Endothelial cell of umbilical vein (primary cell): ENCODE results near the gene ITM2B.

ENCODE experiments used
- CTCF ChIP-seq, 2 donors: IDR thresholded peaks; 1 replicate in 1 of 2; 2 replicates in 1 of 2; pipeline ENCODE4 v1.5.1; 2011; ENCODE audit warnings: low read length in 2 of 2, mild to moderate bottlenecking in 2 of 2, moderate library complexity in 2 of 2, control low read depth in 1 of 2, inconsistent platforms in 1 of 2, low read depth in 1 of 2; ENCODE audit not compliant: insufficient read depth in 1 of 2; ENCODE audit errors: extremely low read depth in 1 of 2
- EZH2 ChIP-seq: IDR thresholded peaks from 2 replicates; pipeline ENCODE4 v1.6.1; 2012; ENCODE audit warnings: borderline replicate concordance, low read depth, mild to moderate bottlenecking, moderate library complexity, low read length, inconsistent platforms; ENCODE audit not compliant: severe bottlenecking
- GATA2 ChIP-seq: IDR thresholded peaks from 2 replicates; pipeline ENCODE4 v1.7.0; 2011; ENCODE audit warnings: low read depth, mild to moderate bottlenecking, moderate library complexity, mixed read lengths, low read length; ENCODE audit not compliant: insufficient read length, insufficient read depth
- JUN ChIP-seq: IDR thresholded peaks from 2 replicates; pipeline ENCODE4 v1.6.1; 2011; ENCODE audit warnings: borderline replicate concordance, low read depth; ENCODE audit not compliant: insufficient read length, insufficient read depth
- MYC ChIP-seq: IDR thresholded peaks from one replicate; pipeline ENCODE4 v1.6.1; 2011; ENCODE audit warnings: mild to moderate bottlenecking, low read depth, low read length
- POLR2A ChIP-seq: IDR thresholded peaks from 2 replicates; pipeline ENCODE4 v1.6.1; 2012; ENCODE audit warnings: low read depth, mild to moderate bottlenecking, control low read depth, low read length
- POLR2AphosphoS5 ChIP-seq: IDR thresholded peaks from 2 replicates; pipeline ENCODE4 v1.6.1; 2012; ENCODE audit warnings: low read depth, mild to moderate bottlenecking, control low read depth, low read length, moderate library complexity; ENCODE audit not compliant: insufficient read depth
- TF ChIP-seq, protein P1 (sequence below): IDR thresholded peaks from 2 replicates; pipeline ENCODE4 v1.6.1; 2011; ENCODE audit not compliant: insufficient read depth, insufficient read length

DNA sequence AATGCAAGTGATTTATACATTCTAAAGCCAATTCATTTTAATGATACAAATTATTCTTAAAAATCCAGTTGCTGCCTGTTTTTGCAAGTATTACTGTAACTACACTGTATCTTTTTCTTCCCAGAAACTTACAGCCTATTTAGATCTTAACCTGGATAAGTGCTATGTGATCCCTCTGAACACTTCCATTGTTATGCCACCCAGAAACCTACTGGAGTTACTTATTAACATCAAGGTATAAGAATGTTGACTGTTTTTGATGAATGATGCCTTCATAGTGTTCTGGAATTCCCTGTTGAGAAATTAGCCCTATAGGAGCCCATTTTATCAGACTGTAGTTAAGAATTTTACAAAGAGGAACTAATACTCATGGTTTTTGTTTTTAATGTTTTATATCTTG, 25.0 kb downstream of the ITM2B start:
- no peak for TF ChIP-seq CTCF (IDR thresholded peaks at IDR 0.05; ENCODE audit: extremely low read depth in 1 of 2, insufficient read depth in 1 of 2, low read depth in 1 of 2, low read length in 2 of 2)
- no peak for TF ChIP-seq POLR2A
- TF ChIP-seq POLR2AphosphoS5: no peak
- TF ChIP-seq GATA2: no peak
- TF ChIP-seq, protein P1, sequence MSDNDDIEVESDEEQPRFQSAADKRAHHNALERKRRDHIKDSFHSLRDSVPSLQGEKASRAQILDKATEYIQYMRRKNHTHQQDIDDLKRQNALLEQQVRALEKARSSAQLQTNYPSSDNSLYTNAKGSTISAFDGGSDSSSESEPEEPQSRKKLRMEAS: no peak
- TF ChIP-seq EZH2: no peak
- TF ChIP-seq MYC: no peak
- no peak for TF ChIP-seq JUN
